ENCODE data around the gene SHPK. TPM values are rescaled to one million over a fixed set of nuclear protein-coding genes. Genes with fewer than 3 reads are reported as not detected.

SHPK gene
- total RNA-seq, 1 donor from 2014 or later: 11.2 TPM

DNA sequence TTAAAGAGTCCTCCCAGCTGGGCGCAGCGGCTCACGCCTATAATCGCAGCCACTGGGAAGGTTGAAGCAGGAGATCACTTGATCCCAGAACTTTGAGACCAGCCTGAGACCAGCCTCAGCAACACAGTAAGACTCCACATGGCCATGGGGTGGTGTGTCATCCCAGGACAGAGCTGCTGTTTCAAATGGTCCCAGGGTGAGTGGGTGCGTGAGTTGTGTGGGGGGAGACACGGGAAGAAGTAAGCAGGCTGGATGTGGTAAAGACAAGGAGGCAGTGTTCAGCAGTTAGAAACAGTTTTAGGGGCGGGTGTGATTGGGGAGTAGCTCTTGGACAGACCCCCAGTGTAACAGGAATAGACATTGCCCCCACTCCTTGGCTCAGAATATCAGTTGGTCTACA, 3.8 kb downstream of the SHPK start:
- no peak for DNase-seq (ENCODE audit: low read depth in 2 of 2)

- no peak for DNase-seq (ENCODE audit: low read depth in 2 of 2)
Observed at GRCh38 chr17:3630781-3631180, 5.3 kb downstream of the SHPK start.

DNA sequence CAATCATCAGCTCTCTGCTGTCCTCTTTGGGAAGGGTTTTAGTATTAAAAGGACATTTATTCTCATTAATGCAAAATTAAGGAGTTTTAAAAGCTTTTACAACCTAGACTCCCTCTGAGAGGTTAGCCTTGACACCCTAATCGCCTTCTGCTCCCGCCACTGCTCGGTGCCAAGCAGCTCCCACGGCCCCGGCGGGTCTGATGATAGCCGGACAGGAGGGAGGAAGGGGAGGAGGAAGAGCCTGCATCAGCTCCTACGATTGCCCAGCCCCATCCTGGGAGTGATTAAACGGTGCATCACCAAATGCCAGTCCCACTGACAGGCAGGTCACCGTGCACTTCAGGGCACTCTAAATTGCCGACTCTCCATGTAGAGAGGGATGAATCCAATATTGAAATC, 8.3 kb downstream of the SHPK start:
- no peak for DNase-seq (ENCODE audit: low read depth in 2 of 2)

GRCh38 chr17:3626831-3627768, 8.9 kb downstream of the SHPK start:
- peak; percentile 61 to 71 for DNase-seq (ENCODE audit: low read depth in 2 of 2)

DNA sequence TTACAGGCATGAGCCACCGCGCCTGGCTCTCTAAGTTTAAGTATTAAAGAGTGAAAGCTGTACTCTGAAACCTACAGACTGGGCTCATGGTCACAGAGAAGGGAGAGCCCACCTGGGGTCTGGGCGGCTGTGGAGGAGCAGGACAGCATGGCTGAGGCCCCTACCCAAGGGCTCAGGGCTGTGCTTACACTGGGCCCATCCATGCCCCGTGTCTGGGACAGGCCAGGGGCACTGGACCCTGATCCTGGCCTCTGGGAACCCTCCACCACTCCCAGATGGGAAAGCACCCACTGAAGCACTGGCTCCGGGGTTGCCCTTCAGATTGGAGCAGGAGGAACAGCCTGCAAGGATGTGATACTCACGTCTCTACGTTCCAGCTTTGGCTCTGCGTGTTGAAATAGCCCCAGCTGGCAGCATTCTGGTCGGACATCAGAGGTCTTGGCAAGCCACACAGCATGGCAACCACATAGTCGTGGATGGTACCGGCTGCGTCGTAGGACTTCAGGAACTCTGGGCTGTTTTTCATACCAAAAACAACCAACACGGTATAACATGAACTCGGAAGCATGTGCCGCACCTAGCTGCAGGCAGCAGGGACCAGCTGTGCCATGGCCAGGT, 13.0 kb downstream of the SHPK start:
- no peak for DNase-seq (ENCODE audit: low read depth in 2 of 2)

DNA sequence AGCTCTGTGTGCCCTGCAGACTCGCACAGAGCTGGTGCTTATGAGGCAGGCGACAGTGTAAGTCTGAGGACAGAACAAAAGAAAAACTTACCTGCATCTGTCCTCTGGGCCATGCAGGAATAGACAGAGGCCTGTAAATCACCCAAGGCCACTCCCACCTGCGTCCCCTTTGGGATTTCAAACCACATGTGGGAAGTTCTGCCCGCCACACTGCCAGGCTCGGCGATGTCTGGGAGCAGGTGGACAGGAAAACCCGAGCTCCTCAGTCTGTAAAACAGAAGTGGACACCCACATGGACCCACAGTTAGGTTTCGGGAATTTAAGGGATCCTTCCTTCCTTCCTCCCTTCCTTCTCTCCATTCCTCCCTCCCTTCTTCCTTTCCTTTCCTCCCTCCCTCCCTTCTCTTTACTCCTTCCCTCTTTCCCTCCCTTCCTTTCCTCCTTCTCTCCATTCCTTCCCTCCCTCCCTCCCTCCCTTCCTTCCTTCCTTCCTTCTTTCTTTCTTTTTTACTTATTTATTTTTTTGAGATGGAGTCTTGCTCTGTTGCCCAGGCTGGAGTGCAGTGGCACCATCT, 14.8 kb downstream of the SHPK start:
- DNase-seq (ENCODE audit: low read depth in 2 of 2): no peak

- DNase-seq (ENCODE audit: low read depth in 2 of 2): no peak
Observed at GRCh38 chr17:3615160-3615870, 20.7 kb downstream of the SHPK start.

- no peak for DNase-seq (ENCODE audit: low read depth in 2 of 2)
Observed at GRCh38 chr17:3613124-3613523, 22.9 kb downstream of the SHPK start.

DNA sequence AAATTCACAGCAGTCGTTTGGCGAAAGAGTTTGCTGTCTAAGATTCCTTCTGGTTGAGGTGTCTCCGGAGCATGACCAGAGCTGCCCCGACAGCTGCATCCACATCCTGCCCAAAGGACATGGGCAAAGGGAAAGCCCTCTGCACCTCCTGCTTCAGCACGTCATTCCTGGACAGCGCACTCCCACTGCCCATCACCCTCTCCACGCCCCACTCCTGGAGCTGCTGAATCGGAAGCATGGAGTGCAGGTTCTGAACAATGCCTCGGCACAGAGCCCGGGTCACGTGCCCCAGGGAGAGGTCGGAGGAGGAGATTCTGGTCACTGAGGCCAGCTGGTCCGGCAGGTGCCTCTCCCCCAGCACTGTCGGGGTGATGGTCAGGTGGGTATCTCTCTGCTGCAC, 25.5 kb downstream of the SHPK start:
- no peak for DNase-seq (ENCODE audit: low read depth in 2 of 2)

- no peak for DNase-seq (ENCODE audit: low read depth in 2 of 2)
Observed at GRCh38 chr17:3609689-3610088, 26.4 kb downstream of the SHPK start.

DNA sequence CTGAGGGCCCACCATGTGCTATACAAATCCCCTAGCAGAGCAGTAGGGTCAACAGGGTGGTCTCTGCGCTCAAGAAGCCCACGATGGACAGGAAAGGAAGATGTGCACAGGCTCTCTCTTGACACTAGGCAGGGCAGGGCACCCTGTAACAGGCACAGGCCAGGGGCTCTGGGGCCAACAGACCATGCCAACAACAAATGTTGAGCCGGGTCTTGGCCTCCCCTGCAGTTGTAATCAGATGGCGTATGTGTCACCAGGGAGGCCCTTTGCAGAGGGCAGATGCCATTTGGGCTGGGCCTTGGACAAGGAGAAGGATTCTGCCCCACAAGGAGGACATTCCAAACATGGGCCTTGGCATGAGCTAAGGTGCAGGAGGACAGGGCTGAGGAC, 32.2 kb downstream of the SHPK start:
- DNase-seq (ENCODE audit: low read depth in 2 of 2): no peak

DNA sequence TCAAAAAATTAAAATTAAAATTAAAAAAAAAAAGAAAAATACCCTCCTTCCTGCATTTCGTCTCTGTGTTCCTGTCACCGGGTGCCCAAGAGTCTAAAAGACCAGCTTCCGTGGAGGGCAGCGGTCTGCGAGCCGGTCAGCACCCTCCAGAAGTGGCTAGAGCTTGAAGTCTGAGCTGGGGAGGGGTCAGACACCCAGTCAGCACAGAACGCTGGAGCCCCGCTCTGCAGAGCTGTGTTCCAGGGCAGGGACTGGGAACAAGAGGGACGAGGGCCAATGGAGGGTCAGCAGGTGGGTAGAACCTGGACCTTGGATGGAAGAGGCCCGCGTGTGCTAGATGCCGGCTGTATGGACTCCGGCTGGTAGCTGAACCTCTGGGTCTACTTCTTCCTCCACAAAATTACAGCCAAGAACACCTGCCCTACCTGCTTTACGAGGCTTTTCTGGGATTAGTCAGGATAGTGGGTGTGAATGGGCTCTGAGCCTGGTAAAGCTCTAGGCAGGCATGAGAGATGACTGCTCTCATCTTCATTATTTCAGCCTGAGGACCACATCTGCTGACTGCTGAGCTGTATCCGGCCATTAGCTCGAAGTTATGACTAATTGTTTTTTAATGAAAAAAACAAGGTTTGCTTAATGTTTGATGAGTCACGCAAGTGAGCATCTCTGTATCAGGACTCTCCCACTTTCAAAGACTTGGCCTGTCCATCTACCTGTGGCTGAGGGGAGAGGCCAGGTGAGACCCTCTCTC, 32.8 kb downstream of the SHPK start:
- peak in 1 of 2 donors; percentile 70 for DNase-seq (ENCODE audit: low read depth in 2 of 2)

GRCh38 chr17:3602499-3602898, 33.6 kb downstream of the SHPK start:
- DNase-seq (ENCODE audit: low read depth in 2 of 2): peak; percentile 21 to 51

DNA sequence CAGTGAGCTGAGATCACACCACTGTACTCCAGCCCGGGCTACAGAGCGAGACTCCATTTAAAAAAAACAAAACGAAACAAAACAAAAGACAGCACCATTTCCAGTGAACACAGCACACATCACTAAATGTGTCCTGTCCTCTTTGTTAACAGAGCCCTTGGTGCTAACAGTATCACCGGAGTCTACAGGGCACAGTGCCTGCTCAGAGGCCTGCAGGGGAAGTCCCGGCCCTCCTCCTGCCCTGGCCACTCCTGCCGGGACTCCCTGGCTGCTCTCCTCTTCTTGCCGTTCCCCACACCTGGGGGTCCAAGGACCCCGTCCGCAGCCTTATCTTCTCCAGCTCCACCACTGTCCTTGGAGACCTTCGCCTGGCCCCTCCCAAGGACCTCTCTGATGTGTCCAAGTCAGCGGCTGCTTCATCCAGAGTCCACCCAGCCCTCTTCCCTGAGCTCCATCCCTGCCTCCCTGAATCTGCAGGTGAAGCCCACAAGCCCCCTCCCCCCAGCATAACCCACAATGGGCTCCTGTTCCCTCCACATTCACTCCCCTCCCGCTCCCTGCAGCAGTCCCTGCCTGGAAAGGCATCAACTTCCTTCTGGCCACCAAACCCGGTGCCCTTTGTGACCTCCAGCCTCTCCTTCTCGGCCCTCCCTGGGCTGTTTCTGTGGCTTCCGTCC, 35.4 kb downstream of the SHPK start:
- no peak for DNase-seq (ENCODE audit: low read depth in 2 of 2)

GRCh38 chr17:3598078-3598477, 38.0 kb downstream of the SHPK start:
- DNase-seq (ENCODE audit: low read depth in 2 of 2): no peak

DNA sequence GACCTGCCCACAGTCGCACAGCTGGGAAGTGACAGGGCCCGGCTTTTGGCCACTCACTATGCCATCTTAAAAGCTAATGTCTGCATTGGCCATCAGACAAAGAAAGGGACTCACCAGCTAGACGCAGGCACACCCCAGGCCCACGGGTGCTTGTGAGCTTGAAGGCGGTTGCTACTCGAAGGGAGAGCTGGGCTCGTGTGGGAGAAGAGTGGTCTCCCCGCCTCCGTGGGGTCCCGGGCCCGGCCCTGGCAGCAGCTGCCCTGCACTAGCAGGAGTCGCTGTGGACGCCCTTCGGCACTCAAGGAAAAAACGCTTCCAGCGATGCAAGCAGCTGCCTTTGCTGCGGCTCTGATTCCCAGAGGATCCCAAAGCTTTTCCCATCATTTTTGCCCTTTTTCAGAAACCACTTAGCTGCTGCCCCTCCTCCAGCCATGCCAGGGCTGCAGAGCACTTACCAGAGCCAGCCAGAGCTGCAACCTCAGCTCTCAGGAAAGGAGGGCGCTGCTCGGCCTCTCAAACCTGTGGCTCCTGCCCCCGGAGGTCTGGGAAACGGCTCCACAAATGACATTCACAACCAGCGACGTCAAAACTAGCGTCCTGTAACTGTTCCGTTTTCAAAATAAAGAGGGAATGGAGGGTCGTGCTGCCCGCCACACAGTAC, 39.1 kb downstream of the SHPK start:
- no peak for DNase-seq (ENCODE audit: low read depth in 2 of 2)

DNA sequence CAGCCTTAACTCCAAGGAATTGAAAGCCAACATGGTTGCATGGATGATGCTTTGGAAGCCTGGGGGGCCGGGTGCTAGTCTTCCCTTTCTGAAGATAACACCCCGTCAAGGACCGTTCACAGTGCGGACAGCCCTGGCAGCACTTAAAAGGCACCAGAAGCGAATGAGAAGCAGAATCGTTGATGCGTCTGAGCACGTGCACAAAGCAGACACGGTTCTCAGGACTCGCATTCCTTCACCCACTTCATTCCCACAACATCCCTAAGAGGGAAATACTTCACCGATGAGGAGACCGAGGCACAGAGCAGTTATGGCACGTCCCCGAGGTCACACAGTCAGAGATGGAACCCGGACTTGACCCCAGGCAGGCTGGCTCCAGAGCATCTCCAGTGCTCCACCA, 41.1 kb downstream of the SHPK start:
- no peak for DNase-seq (ENCODE audit: low read depth in 2 of 2)

DNA sequence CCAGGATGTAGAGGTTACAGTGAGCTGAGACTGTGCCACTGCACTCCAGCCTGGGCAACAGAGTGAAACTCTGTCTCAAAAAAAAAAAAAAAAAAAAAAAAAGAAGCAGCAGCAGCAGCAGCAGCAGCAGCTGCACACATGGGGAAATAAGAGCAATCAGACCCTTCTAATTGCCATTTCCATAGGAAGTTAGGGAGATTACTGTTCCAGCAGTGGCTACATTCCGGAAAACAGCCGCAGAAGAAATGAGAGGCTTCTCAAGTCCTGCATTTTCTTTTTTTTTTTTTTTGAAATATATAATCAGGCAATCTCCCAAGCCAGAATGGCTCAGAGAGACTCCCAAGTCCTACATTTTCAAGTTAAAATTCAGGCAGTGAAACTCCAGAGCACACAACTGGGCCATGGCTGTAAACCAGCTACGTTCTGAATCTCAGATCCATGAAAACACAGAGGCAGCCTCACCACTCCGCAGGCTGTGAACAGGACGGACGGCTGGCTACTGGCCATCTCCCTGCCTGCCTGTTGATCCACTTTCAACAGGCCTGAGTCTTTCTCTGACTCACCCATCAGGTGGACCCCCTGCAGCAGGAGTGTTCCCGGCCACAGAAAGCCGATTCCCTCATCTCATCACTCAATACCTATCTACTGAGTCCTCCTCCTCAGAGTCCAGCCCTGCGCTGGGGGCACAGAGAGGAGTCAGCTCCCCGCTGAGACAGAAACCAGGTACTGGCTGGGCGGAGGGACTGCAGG, 41.8 kb downstream of the SHPK start:
- peak in 1 of 2 donors; percentile 59 for DNase-seq (ENCODE audit: low read depth in 2 of 2)

DNA sequence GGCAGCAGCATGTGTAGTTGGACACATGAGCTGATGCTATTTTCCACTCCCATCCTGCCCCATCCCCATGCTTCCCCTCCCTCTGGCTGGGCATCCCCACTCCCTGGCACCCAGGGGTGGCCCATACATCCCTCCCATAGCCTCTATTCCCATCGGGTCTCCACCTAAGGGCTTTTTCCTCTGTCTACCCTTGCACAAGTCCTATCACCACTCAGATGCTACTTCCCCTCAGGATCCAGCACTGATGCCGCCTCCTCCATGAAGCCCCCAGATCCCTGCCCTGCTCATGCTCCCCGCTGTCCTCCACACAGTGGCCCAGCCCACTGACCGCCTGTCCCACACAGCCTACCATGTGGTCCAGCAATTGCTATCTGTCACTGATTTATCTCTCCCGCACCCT, 42.7 kb downstream of the SHPK start:
- no peak for DNase-seq (ENCODE audit: low read depth in 2 of 2)

Data from dermis microvascular lymphatic vessel endothelial cell (primary cell).